Suprapubic skin (tissue), 4 donors: ENCODE results near the gene PRDM4. TPM values are rescaled to one million over a fixed set of nuclear protein-coding genes. Genes with fewer than 3 reads are reported as not detected.
A peak's percentile ranks its signal among the peaks of the same experiment; 100 is the strongest.
"Not testable (repeated sequence)": the region's sequence is repeated elsewhere in the genome, so short reads cannot be mapped to it uniquely, and the experiment has no call there.

Experiments
- DNase-seq, 2 donors: peaks; one replicate each; pipeline ENCODE4 v3.0.0-alpha.2; 2019; ENCODE audit warnings: low spot score in 2 of 2
- H3K27ac ChIP-seq: fragments of 200-600 bp; sonication (generic); one replicate; pipeline ENCODE4 v1.5.1; 2019
- H3K27me3 ChIP-seq: fragments of 200-600 bp; sonication (generic); one replicate; pipeline ENCODE4 v1.5.1; 2019
- H3K36me3 ChIP-seq: fragments of 200-600 bp; sonication (generic); one replicate; pipeline ENCODE4 v1.5.1; 2019
- H3K4me1 ChIP-seq: fragments of 200-600 bp; sonication (generic); one replicate; pipeline ENCODE4 v1.5.1; 2019
- H3K4me3 ChIP-seq: fragments of 200-600 bp; sonication (generic); one replicate; pipeline ENCODE4 v1.5.1; 2019; ENCODE audit warnings: mild to moderate bottlenecking
- H3K9me3 ChIP-seq: fragments of 200-600 bp; sonication (generic); one replicate; pipeline ENCODE4 v1.5.1; 2019
- CTCF ChIP-seq, 2 donors: fragments of 200-600 bp in 1 of 2; fragments of 450-650 bp in 1 of 2; sonication (generic) in 1 of 2; IDR thresholded peaks; one replicate each; pipeline ENCODE4 v1.5.1; 2016 to 2019; ENCODE audit warnings: antibody characterized with exemption in 2 of 2, mild to moderate bottlenecking in 1 of 2, moderate library complexity in 1 of 2
- EP300 ChIP-seq: sonication (generic); formaldehyde crosslinking; IDR thresholded peaks from one replicate; pipeline ENCODE4 v1.6.1; 2017; ENCODE audit warnings: antibody characterized with exemption
- POLR2A ChIP-seq, 2 donors: fragments of 450-650 bp; IDR thresholded peaks; one replicate each; pipeline ENCODE4 v1.6.1; 2017; ENCODE audit warnings: antibody characterized with exemption in 2 of 2, mild to moderate bottlenecking in 2 of 2, moderate library complexity in 2 of 2
- POLR2AphosphoS5 ChIP-seq, 3 donors: sonication (generic); formaldehyde crosslinking; IDR thresholded peaks; one replicate each; pipeline ENCODE4 v1.6.1; 2017; ENCODE audit warnings: antibody characterized with exemption in 3 of 3
- WGBS: methylation state at CpG from one replicate; pipeline ENCODE4 v1.1.5; 2018; 5-methylcytosine and 5-hydroxymethylcytosine counted together
- total RNA-seq, 4 donors: library from RNA; depleted of rRNA; stranded (reverse); fragments of >200 nt; gene quantifications; one replicate each; pipeline ENCODE4 v1.1.0, GENCODE V29; 2016

PRDM4 gene
- total RNA-seq, 4 donors from 2014 or later: 21.4 to 43.5 (median 26.9) TPM

- no peaks in the 10 kb centered on the region for H3K4me1 ChIP-seq
- H3K36me3 ChIP-seq: peaks cover 91% of the 10 kb centered on the region
- H3K27ac ChIP-seq: no peak overlapping the region
- WGBS: 89% methylated on average over 4 of the region's 4 CpGs
- DNase-seq: no peak
- H3K9me3 ChIP-seq: no peaks in the 10 kb centered on the region
- no peak for TF ChIP-seq POLR2A (IDR thresholded peaks at IDR 0.05)
- TF ChIP-seq POLR2AphosphoS5 (IDR thresholded peaks at IDR 0.05): no peak
- no peak for TF ChIP-seq CTCF (IDR thresholded peaks at IDR 0.05)
- no peak overlapping the region for H3K4me3 ChIP-seq
- no peaks in the 10 kb centered on the region for H3K27me3 ChIP-seq
Measured at GRCh38 chr12:107702106-107702505, 58.8 kb downstream of the PRDM4 start.

- H3K4me1 ChIP-seq, H3K27me3 ChIP-seq, H3K9me3 ChIP-seq, DNase-seq, H3K4me3 ChIP-seq, H3K27ac ChIP-seq: not testable (repeated sequence)
- peaks cover 98% of the 10 kb centered on the region for H3K36me3 ChIP-seq
- WGBS: 92% methylated on average over 2 of the region's 2 CpGs
Measured at GRCh38 chr12:107695772-107696171, 65.2 kb downstream of the PRDM4 start.

GRCh38 chr12:107685360-107686248 is 75.3 kb downstream of the PRDM4 start, which contains the start of gene PWP1:
Gene PWP1 (plus strand): TSS chr12:107685799. CDS start chr12:107685900, 101 bp downstream.
- Histone ChIP-seq H3K4me3 (peak within 1 kb of the TSS; percentile 90), H3K27ac (peak within 1 kb of the TSS; percentile 86), H3K9me3 (no peaks in the 10 kb centered on the region), H3K27me3 (no peaks in the 10 kb centered on the region), H3K36me3 (peaks cover 22% of the 10 kb centered on the region), H3K4me1 (peaks cover 21% of the 10 kb centered on the region)
- TF ChIP-seq POLR2A (IDR thresholded peaks at IDR 0.05) (peak in 1 of 2 donors; percentile 36), POLR2AphosphoS5 (IDR thresholded peaks at IDR 0.05) (peak in 2 of 3 donors; percentile 36 to 90), CTCF (IDR thresholded peaks at IDR 0.05) (no peak), EP300 (no peak)
- DNase-seq: peak; percentile 93 to 95
- under 1% methylated on average over 27 of the region's 51 CpGs for WGBS

- peaks cover 21% of the 10 kb centered on the region for H3K4me1 ChIP-seq
- DNase-seq: no peak
- peak overlapping the region; percentile 90 for H3K4me3 ChIP-seq
- H3K9me3 ChIP-seq: no peaks in the 10 kb centered on the region
- TF ChIP-seq CTCF (IDR thresholded peaks at IDR 0.05) (no peak), POLR2AphosphoS5 (IDR thresholded peaks at IDR 0.05) (no peak), POLR2A (IDR thresholded peaks at IDR 0.05) (no peak), EP300 (no peak)
- H3K27me3 ChIP-seq: no peaks in the 10 kb centered on the region
- WGBS: 7% methylated on average over 9 of the region's 9 CpGs
- H3K36me3 ChIP-seq: peaks cover 16% of the 10 kb centered on the region
- peak overlapping the region; percentile 86 for H3K27ac ChIP-seq
Measured at GRCh38 chr12:107684990-107685359, 76.0 kb downstream of the PRDM4 start.

GRCh38 chr12:107684029-107684795 is 76.7 kb downstream of the PRDM4 start:
- Histone ChIP-seq H3K27me3 (no peaks in the 10 kb centered on the region), H3K9me3 (no peaks in the 10 kb centered on the region), H3K36me3 (peaks cover 9% of the 10 kb centered on the region), H3K27ac (no peak overlapping the region), H3K4me1 (peaks cover 21% of the 10 kb centered on the region), H3K4me3 (no peak overlapping the region)
- WGBS: 65% methylated on average over 3 of the region's 3 CpGs
- DNase-seq: no peak
- TF ChIP-seq EP300 (no peak), POLR2AphosphoS5 (IDR thresholded peaks at IDR 0.05) (no peak), CTCF (IDR thresholded peaks at IDR 0.05) (no peak), POLR2A (IDR thresholded peaks at IDR 0.05) (no peak)

Other genes starting within 250 kb of the PRDM4 start
- 10 to 100 TPM; 50.7 to 97.7 (median 64.6) TPM for gene PWP1, start 75.3 kb downstream of the PRDM4 start, total RNA-seq
- gene ASCL4, start 13.6 kb upstream of the PRDM4 start, total RNA-seq: under 1 TPM in 2 of 4 donors, not detected in 2; 0.21 to 0.42 TPM